H9 (cell line): ENCODE data around the gene LHX4. TPM values are rescaled to one million over a fixed set of nuclear protein-coding genes. Genes with fewer than 3 reads are reported as not detected.

Experiments
- DNase-seq: peaks from one replicate; pipeline ENCODE4 v3.0.0-alpha.2; 2017
- H2AFZ ChIP-seq: one replicate; pipeline ENCODE4 v1.6.1; 2013; ENCODE audit warnings: mild to moderate bottlenecking, low read length, control low read depth, moderate library complexity
- H2AK5ac ChIP-seq: 2 replicates; pipeline ENCODE4 v1.6.1; 2013; ENCODE audit warnings: low read length, control low read depth, mixed read lengths; ENCODE audit not compliant: insufficient read length
- H2BK120ac ChIP-seq: one replicate; pipeline ENCODE4 v1.6.1; 2013; ENCODE audit warnings: low read depth, mild to moderate bottlenecking, low read length, control low read depth, inconsistent platforms; ENCODE audit not compliant: poor library complexity, severe bottlenecking
- H2BK12ac ChIP-seq: 2 replicates; pipeline ENCODE4 v1.6.1; 2013; ENCODE audit warnings: low read length, control low read depth, mixed read lengths, low read depth; ENCODE audit not compliant: insufficient read length
- H2BK15ac ChIP-seq: 2 replicates; pipeline ENCODE4 v1.6.1; 2013; ENCODE audit warnings: low read depth, low read length, control low read depth
- H2BK20ac ChIP-seq: one replicate; pipeline ENCODE4 v1.6.1; 2013; ENCODE audit warnings: low read depth, mild to moderate bottlenecking, low read length, control low read depth, inconsistent platforms; ENCODE audit not compliant: poor library complexity, severe bottlenecking
- H2BK5ac ChIP-seq: 2 replicates; pipeline ENCODE4 v1.6.1; 2013; ENCODE audit warnings: low read length, control low read depth, mixed read lengths; ENCODE audit not compliant: insufficient read length
- H3K14ac ChIP-seq: 2 replicates; pipeline ENCODE4 v1.6.1; 2013; ENCODE audit warnings: low read length, control low read depth; ENCODE audit not compliant: insufficient read depth
- H3K18ac ChIP-seq: 2 replicates; pipeline ENCODE4 v1.6.1; 2013; ENCODE audit warnings: low read depth, mild to moderate bottlenecking, mixed read lengths, low read length, control low read depth; ENCODE audit not compliant: insufficient read length
- H3K23ac ChIP-seq: 2 replicates; pipeline ENCODE4 v1.6.1; 2013; ENCODE audit warnings: low read length, control low read depth, mixed read lengths, low read depth; ENCODE audit not compliant: insufficient read length
- H3K23me2 ChIP-seq: 2 replicates; pipeline ENCODE4 v1.6.1; 2013; ENCODE audit warnings: low read depth, mild to moderate bottlenecking, mixed read lengths, low read length, control low read depth; ENCODE audit not compliant: insufficient read length, poor library complexity, severe bottlenecking
- H3K27ac ChIP-seq: 2 replicates; pipeline ENCODE4 v1.5.1; 2013; ENCODE audit warnings: low read length, control low read depth, mixed read lengths, low read depth; ENCODE audit not compliant: insufficient read length
- H3K27me3 ChIP-seq: 2 replicates; pipeline ENCODE4 v1.6.1; 2013; ENCODE audit warnings: low read length, control low read depth, inconsistent platforms; ENCODE audit not compliant: insufficient read depth
- H3K4ac ChIP-seq: 2 replicates; pipeline ENCODE4 v1.6.1; 2013; ENCODE audit warnings: low read depth, mild to moderate bottlenecking, control low read depth, inconsistent platforms, low read length, moderate library complexity
- H3K4me1 ChIP-seq: 2 replicates; pipeline ENCODE4 v1.6.1; 2013; ENCODE audit warnings: low read length, control low read depth, inconsistent platforms; ENCODE audit not compliant: insufficient read depth
- H3K4me2 ChIP-seq: 2 replicates; pipeline ENCODE4 v1.6.1; 2013; ENCODE audit warnings: low read length, control low read depth, mixed read lengths; ENCODE audit not compliant: insufficient read length, insufficient read depth
- H3K56ac ChIP-seq: 2 replicates; pipeline ENCODE4 v1.6.1; 2013; ENCODE audit warnings: low read depth, mild to moderate bottlenecking, mixed read lengths, low read length, control low read depth; ENCODE audit not compliant: insufficient read length
- H3K79me1 ChIP-seq: 2 replicates; pipeline ENCODE4 v1.6.1; 2013; ENCODE audit warnings: low read depth, mild to moderate bottlenecking, moderate library complexity, low read length, control low read depth, inconsistent platforms; ENCODE audit not compliant: insufficient read depth, poor library complexity, severe bottlenecking
- H3K79me2 ChIP-seq: 2 replicates; pipeline ENCODE4 v1.6.1; 2013; ENCODE audit warnings: low read length, control low read depth, inconsistent platforms; ENCODE audit not compliant: insufficient read depth
- H3K9ac ChIP-seq: 2 replicates; pipeline ENCODE4 v1.6.1; 2013; ENCODE audit warnings: low read length, control low read depth, mixed read lengths; ENCODE audit not compliant: insufficient read length; ENCODE audit errors: extremely low read depth
- H3K9me3 ChIP-seq: one replicate; pipeline ENCODE4 v1.6.1; 2013; ENCODE audit warnings: low read depth, low read length, inconsistent platforms; ENCODE audit not compliant: control insufficient read depth
- H3T11ph ChIP-seq: one replicate; pipeline ENCODE4 v1.6.1; 2013; ENCODE audit warnings: mild to moderate bottlenecking, low read length, control low read depth, inconsistent platforms
- H4K20me1 ChIP-seq: one replicate; pipeline ENCODE4 v1.6.1; 2013; ENCODE audit not compliant: control insufficient read depth, insufficient read length, insufficient read depth
- H4K5ac ChIP-seq: 2 replicates; pipeline ENCODE4 v1.6.1; 2013; ENCODE audit warnings: low read depth, mild to moderate bottlenecking, mixed read lengths, low read length, control low read depth; ENCODE audit not compliant: insufficient read length
- H4K8ac ChIP-seq: replicated peaks from 2 replicates; pipeline ENCODE4 v1.6.1; 2013; ENCODE audit warnings: low read length, control low read depth, mixed read lengths, low read depth; ENCODE audit not compliant: insufficient read length
- H4K91ac ChIP-seq: 2 replicates; pipeline ENCODE4 v1.6.1; 2013; ENCODE audit warnings: low read depth, mild to moderate bottlenecking, moderate library complexity, mixed read lengths, low read length, control low read depth; ENCODE audit not compliant: insufficient read length
- H3K27ac Mint-ChIP-seq, 3 experiments: 2 replicates in 2 of 3; 3 replicates in 1 of 3; pipeline ENCODE4 v1.8.0; 2020 to 2021; ENCODE audit warnings: mixed read lengths in 3 of 3, mild to moderate bottlenecking in 1 of 3, moderate library complexity in 1 of 3
- H3K27me3 Mint-ChIP-seq: 2 replicates; pipeline ENCODE4 v1.8.0; 2021; ENCODE audit warnings: low read depth, mild to moderate bottlenecking, moderate library complexity, mixed read lengths
- H3K36me3 Mint-ChIP-seq, 3 experiments: 2 replicates in 2 of 3; 3 replicates in 1 of 3; pipeline ENCODE4 v1.8.0; 2020 to 2021; ENCODE audit warnings: low read depth in 3 of 3, mixed read lengths in 3 of 3; ENCODE audit not compliant: insufficient read depth in 1 of 3
- H3K4me1 Mint-ChIP-seq, 2 experiments: 2 replicates each; pipeline ENCODE4 v1.8.0; 2020; ENCODE audit warnings: mixed read lengths in 2 of 2
- H3K4me3 Mint-ChIP-seq, 2 experiments: 2 replicates in 1 of 2; 3 replicates in 1 of 2; pipeline ENCODE4 v1.8.0; 2020 to 2021; ENCODE audit warnings: mild to moderate bottlenecking in 2 of 2, mixed read lengths in 2 of 2, moderate library complexity in 1 of 2
- H3K9me3 Mint-ChIP-seq, 2 experiments: 2 replicates in 1 of 2; 3 replicates in 1 of 2; pipeline ENCODE4 v1.8.0; 2020; ENCODE audit warnings: mild to moderate bottlenecking in 2 of 2, mixed read lengths in 2 of 2, moderate library complexity in 1 of 2
- CTCF ChIP-seq: fragments of 200-600 bp; sonication (generic); conservative IDR thresholded peaks from 3 replicates; pipeline ENCODE4 v1.8.0; 2021; ENCODE audit warnings: antibody characterized with exemption, mild to moderate bottlenecking
- WGBS: extraction: QIAGEN DNeasy Blood & Tissue Kit; methylation state at CpG from one replicate; pipeline ENCODE4 v1.1.7; 2013; ENCODE audit warnings: missing lambda C conversion rate, low lambda C conversion rate, mixed read lengths; ENCODE audit not compliant: insufficient read length; ENCODE audit errors: extremely low coverage; 5-methylcytosine and 5-hydroxymethylcytosine counted together
- total RNA-seq: library from RNA; stranded (reverse); gene quantifications from 2 replicates; pipeline ENCODE4 v1.2.1, GENCODE V29; 2021

LHX4 gene
- total RNA-seq, 1 experiment from 2014 or later, result 1.9 TPM

GRCh38 chr1:180194546-180195207, 35.4 kb upstream of the LHX4 start:
- Mint-ChIP-seq H3K4me1 (peaks cover 6 to 44% of the 10 kb centered on the region in 2 experiments), H3K9me3 (no peaks in the 10 kb centered on the region), H3K36me3 (peaks cover 24 to 57% (median 39%) of the 10 kb centered on the region in 3 experiments; a peak in 6 of 7 replicates), H3K27ac (no peak overlapping the region), H3K4me3 (no peak overlapping the region), H3K27me3 (peaks cover 1% of the 10 kb centered on the region; the same call in 1 of the 2 replicates)
- no peaks in the 10 kb centered on the region for H3K79me2 ChIP-seq
- H3K9ac ChIP-seq, result no peak overlapping the region
- H3K4ac ChIP-seq, result no peak overlapping the region
- no peak overlapping the region for H3K14ac ChIP-seq
- H3K27ac ChIP-seq, result no peak overlapping the region
- no peak overlapping the region for H3K18ac ChIP-seq
- H3K23me2 ChIP-seq, result no peaks in the 10 kb centered on the region
- H2BK5ac ChIP-seq, result no peak overlapping the region
- no peak for TF ChIP-seq CTCF
- DNase-seq, result peak; percentile 44
- no peak overlapping the region for H3K4me2 ChIP-seq
- no peaks in the 10 kb centered on the region for H3K27me3 ChIP-seq
- H2BK15ac ChIP-seq, result no peak overlapping the region
- H4K5ac ChIP-seq, result no peak overlapping the region
- no peak overlapping the region for H2BK20ac ChIP-seq
- no peak overlapping the region for H2BK120ac ChIP-seq
- no peak overlapping the region for H3K56ac ChIP-seq
- no peak overlapping the region for H4K91ac ChIP-seq
- H3K4me1 ChIP-seq, result no peaks in the 10 kb centered on the region
- H3K9me3 ChIP-seq, result no peaks in the 10 kb centered on the region
- H4K8ac ChIP-seq, result no peak overlapping the region
- H3T11ph ChIP-seq, result no peak overlapping the region
- no peaks in the 10 kb centered on the region for H4K20me1 ChIP-seq
- H2BK12ac ChIP-seq, result no peak overlapping the region
- H2AFZ ChIP-seq, result no peak overlapping the region
- H3K79me1 ChIP-seq, result no peaks in the 10 kb centered on the region
- no CpG with 5 or more reads among the region's 19 CpGs for WGBS
- H2AK5ac ChIP-seq, result no peak overlapping the region
- no peak overlapping the region for H3K23ac ChIP-seq
